Endothelial cell of umbilical vein (primary cell): ENCODE data around the gene MAPKAP1. TPM values are rescaled to one million over a fixed set of nuclear protein-coding genes. Genes with fewer than 3 reads are reported as not detected.

Experiments
- BruUV-seq: library from RNA; stranded (reverse); fragments of 400-500 nt; replicated peaks from 2 replicates; lab custom pipeline; 2021; lab: Mats Ljungman, UMichigan
- CTCF ChIA-PET: fragments of 300-600, 350-600 bp; sonication (Branson Sonifier 250); formaldehyde crosslinking; loops from one replicate; lab custom pipeline; 2021; ENCODE audit warnings: antibody characterized with exemption, inconsistent platforms; lab: Charles Lee
- POLR2A ChIA-PET: fragments of 300-600, 350-600 bp; sonication (Branson Sonifier 250); formaldehyde crosslinking; loops from one replicate; lab custom pipeline; 2021; ENCODE audit warnings: antibody characterized with exemption, inconsistent platforms; lab: Charles Lee
- DNase-seq: peaks from one replicate; pipeline ENCODE4 v3.0.0-alpha.2; 2011; ENCODE audit warnings: low read depth, low spot score
- FAIRE-seq: peaks from 2 replicates; lab custom pipeline; 2011; peaks lifted over from hg19 to GRCh38; lab: Jason Lieb, UNC
- H2AFZ ChIP-seq: 2 replicates; pipeline ENCODE4 v1.6.0; 2012; ENCODE audit warnings: low read depth, low read length, control low read depth, inconsistent platforms
- H3K27ac ChIP-seq: 2 replicates; pipeline ENCODE4 v1.5.1; 2011; ENCODE audit warnings: low read depth, mild to moderate bottlenecking, control low read depth, low read length, moderate library complexity; ENCODE audit not compliant: insufficient read depth
- H3K27me3 ChIP-seq, 2 experiments: 2 replicates each; pipeline versions ENCODE4 v1.6.0 to v1.6.1; 2011; ENCODE audit warnings: low read length in 2 of 2, mixed read lengths in 1 of 2; ENCODE audit not compliant: control insufficient read depth in 2 of 2, insufficient read depth in 2 of 2
- H3K36me3 ChIP-seq, 2 experiments: 2 replicates in 1 of 2; 3 replicates in 1 of 2; pipeline ENCODE4 v1.5.1; 2011; ENCODE audit warnings: low read length in 2 of 2, mild to moderate bottlenecking in 1 of 2, moderate library complexity in 1 of 2; ENCODE audit not compliant: control insufficient read depth in 2 of 2, insufficient read depth in 2 of 2; ENCODE audit errors: extremely low read depth in 1 of 2
- H3K4me1 ChIP-seq: 3 replicates; pipeline ENCODE4 v1.5.1; 2011; ENCODE audit warnings: mild to moderate bottlenecking, low read length; ENCODE audit not compliant: control insufficient read depth, insufficient read depth; ENCODE audit errors: extremely low read depth
- H3K4me2 ChIP-seq: 2 replicates; pipeline ENCODE4 v1.6.1; 2011; ENCODE audit warnings: low read length, control low read depth, mixed read lengths; ENCODE audit not compliant: insufficient read depth
- H3K4me3 ChIP-seq, 3 experiments: fragments of 200-600 bp in 1 of 3; sonication (generic), shearing (Covaris generic) in 1 of 3; replicated peaks in 1 of 3; 2 replicates each; pipeline ENCODE4 v1.5.1; 2011 to 2016; ENCODE audit warnings: control low read depth in 3 of 3, low read length in 3 of 3, mild to moderate bottlenecking in 2 of 3, inconsistent platforms in 1 of 3, low read depth in 1 of 3, moderate library complexity in 1 of 3; ENCODE audit not compliant: insufficient read depth in 1 of 3
- H3K79me2 ChIP-seq: 2 replicates; pipeline ENCODE4 v1.6.0; 2012; ENCODE audit warnings: low read length, inconsistent platforms; ENCODE audit not compliant: control insufficient read depth, insufficient read depth
- H3K9ac ChIP-seq: replicated peaks from 2 replicates; pipeline ENCODE3; 2011; ENCODE audit warnings: low read length, control low read depth; ENCODE audit not compliant: insufficient read depth; ENCODE audit errors: extremely low read depth
- H3K9me1 ChIP-seq: replicated peaks from 3 replicates; pipeline ENCODE4 v1.6.0; 2011; ENCODE audit warnings: mild to moderate bottlenecking, low read length; ENCODE audit not compliant: control insufficient read depth, insufficient read depth; ENCODE audit errors: extremely low read depth
- H3K9me3 ChIP-seq: replicated peaks from 2 replicates; pipeline ENCODE4 v1.5.1; 2012; ENCODE audit warnings: low read length, inconsistent platforms; ENCODE audit not compliant: control insufficient read depth, insufficient read depth
- H4K20me1 ChIP-seq: replicated peaks from 2 replicates; pipeline ENCODE3; 2011; ENCODE audit warnings: mild to moderate bottlenecking, low read length; ENCODE audit not compliant: control insufficient read depth, insufficient read depth; ENCODE audit errors: extremely low read depth
- CTCF ChIP-seq, 2 donors: IDR thresholded peaks; 1 replicate in 1 of 2; 2 replicates in 1 of 2; pipeline ENCODE4 v1.5.1; 2011; ENCODE audit warnings: low read length in 2 of 2, mild to moderate bottlenecking in 2 of 2, moderate library complexity in 2 of 2, control low read depth in 1 of 2, inconsistent platforms in 1 of 2, low read depth in 1 of 2; ENCODE audit not compliant: insufficient read depth in 1 of 2; ENCODE audit errors: extremely low read depth in 1 of 2
- EZH2 ChIP-seq: IDR thresholded peaks from 2 replicates; pipeline ENCODE4 v1.6.1; 2012; ENCODE audit warnings: borderline replicate concordance, low read depth, mild to moderate bottlenecking, moderate library complexity, low read length, inconsistent platforms; ENCODE audit not compliant: severe bottlenecking
- JUN ChIP-seq: IDR thresholded peaks from 2 replicates; pipeline ENCODE4 v1.6.1; 2011; ENCODE audit warnings: borderline replicate concordance, low read depth; ENCODE audit not compliant: insufficient read length, insufficient read depth
- MYC ChIP-seq: IDR thresholded peaks from one replicate; pipeline ENCODE4 v1.6.1; 2011; ENCODE audit warnings: mild to moderate bottlenecking, low read depth, low read length
- POLR2AphosphoS5 ChIP-seq: IDR thresholded peaks from 2 replicates; pipeline ENCODE4 v1.6.1; 2012; ENCODE audit warnings: low read depth, mild to moderate bottlenecking, control low read depth, low read length, moderate library complexity; ENCODE audit not compliant: insufficient read depth
- dilution Hi-C: fragments of 300-500 bp; cut with MboI; formaldehyde crosslinking; loops from one replicate; pipeline ENCODE4 v1.15.0; 2019; ENCODE audit warnings: low sequenced_read_pairs; ENCODE audit not compliant: extremely low pct_ligation_motif_present
- intact Hi-C: fragments of 100-400 bp; cut with micrococcal nuclease; formaldehyde crosslinking; loops from one replicate; pipeline ENCODE4 v1.10.0; 2022
- polyA plus RNA-seq, 4 experiments: library from polyadenylated mRNA; depleted of rRNA in 3 of 4; stranded (reverse) in 3 of 4; unstranded in 1 of 4; fragments of >200 nt; gene quantifications; 2 replicates each; pipeline versions ENCODE4 v1.2.1 to v1.2.3, GENCODE V29; 2011 to 2012; ENCODE audit warnings: missing spikeins in 1 of 4
- total RNA-seq: library from RNA; stranded (reverse); gene quantifications from 2 replicates; pipeline ENCODE4 v1.2.3, GENCODE V29; 2021

The MAPKAP1 gene
- total and polyA plus RNA-seq, 2 donors (not counting 3 experiments of a cell fraction or from before 2014, with no cell fraction given): 61.9 to 99.1 TPM

GRCh38 chr9:125479846-125480615 lies 227.0 kb downstream of the MAPKAP1 start:
- H3K9me1 ChIP-seq: no peaks in the 10 kb centered on the region
- BruUV-seq: no TSS peak
- dilution Hi-C loops (no loop called here), intact Hi-C loops (no loop called here)
- POLR2A ChIA-PET: no interaction called here
- H3K27ac ChIP-seq: no peak overlapping the region
- TF ChIP-seq CTCF (IDR thresholded peaks at IDR 0.05; ENCODE audit: extremely low read depth in 1 of 2, insufficient read depth in 1 of 2, low read depth in 1 of 2, low read length in 2 of 2) (no peak), JUN (no peak), MYC (no peak), EZH2 (no peak), POLR2AphosphoS5 (no peak)
- H3K4me2 ChIP-seq: no peak overlapping the region
- no peak overlapping the region for H3K4me3 ChIP-seq
- H4K20me1 ChIP-seq: no peaks in the 10 kb centered on the region
- H3K9ac ChIP-seq: no peak overlapping the region
- H3K36me3 ChIP-seq: peaks cover 0 to 2% of the 10 kb centered on the region in 2 experiments
- no peaks in the 10 kb centered on the region for H3K4me1 ChIP-seq
- DNase-seq (no peak), FAIRE-seq (no peak)
- H2AFZ ChIP-seq: no peak overlapping the region
- no peaks in the 10 kb centered on the region for H3K27me3 ChIP-seq
- H3K79me2 ChIP-seq: no peaks in the 10 kb centered on the region
- CTCF ChIA-PET: no interaction called here
- no peaks in the 10 kb centered on the region for H3K9me3 ChIP-seq
